Pons (tissue), 1 donor: Measurements from ENCODE around the gene SSU72.
"Not testable (repeated sequence)": the region's sequence is repeated elsewhere in the genome, so short reads cannot be mapped to it uniquely, and the experiment has no call there.

Experiments used
- DNase-seq: peaks from one replicate; pipeline ENCODE4 v3.0.0-alpha.2; 2016; ENCODE audit warnings: low spot score

The SSU72 gene

GRCh38 chr1:1540818-1541628 lies 33.6 kb downstream of the SSU72 start:
- DNase-seq: no peak

DNA sequence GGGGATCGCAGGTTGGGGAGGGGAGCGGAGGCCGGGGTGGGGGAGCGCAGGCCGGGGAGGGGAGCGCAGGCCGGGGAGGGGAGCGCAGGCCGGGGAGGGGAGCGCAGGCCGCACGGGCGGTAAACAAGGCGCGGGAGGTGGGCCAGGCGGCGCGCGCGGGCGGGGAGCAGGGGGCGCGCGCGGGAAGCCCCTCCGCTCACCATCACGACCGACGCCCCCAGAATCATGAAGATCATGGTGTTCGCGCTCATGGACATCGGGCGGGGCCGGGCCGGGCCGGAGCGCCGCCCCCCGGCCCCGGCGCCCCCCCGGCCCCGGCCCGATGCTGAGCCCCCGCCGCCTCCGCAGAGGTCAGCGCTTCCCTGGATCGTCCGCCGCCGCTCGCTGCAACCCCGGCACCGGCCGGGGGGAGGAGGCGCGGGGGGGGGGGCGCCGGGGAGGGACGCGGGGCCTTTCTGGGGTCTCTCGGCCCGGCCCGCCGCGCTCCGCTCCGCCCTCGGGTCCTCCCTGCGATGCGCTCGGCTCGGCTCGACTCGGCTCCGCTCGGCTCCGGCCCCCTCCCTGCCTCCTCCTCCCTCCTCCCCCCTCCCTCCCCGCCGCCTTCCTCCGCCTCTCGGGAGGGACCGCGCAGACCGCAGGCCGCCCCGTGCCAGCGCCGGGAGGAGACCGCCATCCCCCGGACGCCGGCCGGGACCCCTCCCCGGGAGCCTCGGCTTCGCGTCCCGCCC lies 34.4 kb downstream of the SSU72 start, which contains the start of gene TMEM240:
Gene TMEM240, minus strand, starts transcription at position 535 of the 728 bp plus-strand sequence. Its CDS starts 278 bp downstream, at position 257.
- no peak for DNase-seq

DNA sequence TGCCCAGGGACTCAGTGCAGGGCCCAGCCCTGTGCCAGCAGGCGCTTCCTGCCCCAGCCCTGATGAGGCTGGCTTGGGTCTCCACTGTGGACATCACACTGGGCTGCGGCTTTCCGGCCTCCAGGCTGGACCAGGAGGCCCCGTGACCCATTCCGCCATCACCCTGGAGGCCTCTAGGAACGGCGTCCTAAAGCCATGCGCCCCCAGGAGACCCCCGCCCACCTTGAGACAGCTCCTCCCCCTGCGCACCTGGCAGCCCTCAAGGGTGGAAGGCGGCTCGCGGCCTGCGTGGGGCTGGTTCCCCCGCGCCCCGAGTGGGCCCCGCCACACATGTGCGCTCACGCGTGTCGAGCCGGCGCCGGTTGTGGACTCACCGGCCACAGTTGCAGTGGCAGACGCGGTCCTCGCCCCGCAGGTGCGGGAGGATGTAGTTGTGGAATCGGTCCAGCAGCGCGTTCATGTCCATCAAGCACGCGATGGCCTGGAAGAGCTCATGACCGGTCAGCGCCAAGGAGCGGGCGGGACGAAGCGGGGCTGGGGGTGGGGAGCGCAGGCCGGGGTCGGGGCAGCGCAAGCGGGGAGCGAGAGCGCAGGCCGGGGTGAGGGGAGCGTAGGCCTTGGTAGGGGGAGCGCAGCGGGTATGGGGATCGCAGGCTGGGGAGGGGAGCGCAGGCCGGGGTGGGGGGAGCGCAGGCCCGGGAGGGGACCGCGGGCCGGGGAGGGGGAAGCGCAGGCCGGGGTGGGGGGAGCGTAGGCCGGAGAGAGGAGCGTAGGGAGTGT lies 35.2 kb downstream of the SSU72 start:
- DNase-seq: no peak

DNA sequence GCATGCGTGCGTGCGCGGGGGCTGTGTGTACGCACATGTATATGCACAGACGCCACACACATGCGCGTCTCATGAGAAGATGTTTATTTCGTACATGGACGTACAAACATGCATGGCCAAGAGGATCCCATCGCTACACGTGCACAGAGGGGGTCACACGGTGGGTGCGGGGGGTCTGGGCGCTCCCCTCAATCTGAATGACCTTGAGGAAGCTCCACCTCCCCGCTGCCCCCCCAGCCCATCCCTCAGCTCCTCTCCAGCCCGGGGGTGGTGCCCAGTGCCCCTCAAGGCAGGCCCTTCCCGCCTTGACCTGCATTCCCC lies 35.7 kb downstream of the SSU72 start:
- no peak for DNase-seq

GRCh38 chr1:1538334-1538733 lies 36.3 kb downstream of the SSU72 start:
- no peak for DNase-seq

DNA sequence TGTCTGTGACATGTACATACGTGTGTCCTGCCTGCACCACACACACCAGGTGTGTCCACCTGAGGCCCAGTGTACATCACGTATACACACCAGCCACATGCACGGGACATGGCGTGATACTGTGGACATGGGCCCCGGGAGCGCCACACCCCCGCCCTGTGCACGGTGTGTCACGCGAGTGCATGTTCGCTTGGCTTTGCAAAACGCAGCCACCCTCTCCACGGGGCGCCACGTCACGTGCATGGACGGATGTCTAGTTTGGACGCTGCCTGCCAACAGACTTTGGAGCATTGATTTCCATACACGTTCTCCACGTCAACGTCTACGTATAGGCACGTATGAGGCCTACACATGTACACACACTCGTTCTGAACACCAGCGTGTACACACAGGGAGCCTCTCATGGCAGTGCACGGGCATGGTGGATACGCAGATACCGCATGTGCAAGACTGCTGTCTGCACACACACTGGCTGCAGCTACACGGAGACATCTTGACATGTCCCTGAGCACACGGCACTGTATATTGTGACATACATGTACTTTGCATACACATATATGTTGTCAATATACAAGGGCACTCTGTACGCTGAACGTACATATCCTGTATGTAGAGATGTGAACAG lies 36.9 kb downstream of the SSU72 start:
- DNase-seq: no peak

DNA sequence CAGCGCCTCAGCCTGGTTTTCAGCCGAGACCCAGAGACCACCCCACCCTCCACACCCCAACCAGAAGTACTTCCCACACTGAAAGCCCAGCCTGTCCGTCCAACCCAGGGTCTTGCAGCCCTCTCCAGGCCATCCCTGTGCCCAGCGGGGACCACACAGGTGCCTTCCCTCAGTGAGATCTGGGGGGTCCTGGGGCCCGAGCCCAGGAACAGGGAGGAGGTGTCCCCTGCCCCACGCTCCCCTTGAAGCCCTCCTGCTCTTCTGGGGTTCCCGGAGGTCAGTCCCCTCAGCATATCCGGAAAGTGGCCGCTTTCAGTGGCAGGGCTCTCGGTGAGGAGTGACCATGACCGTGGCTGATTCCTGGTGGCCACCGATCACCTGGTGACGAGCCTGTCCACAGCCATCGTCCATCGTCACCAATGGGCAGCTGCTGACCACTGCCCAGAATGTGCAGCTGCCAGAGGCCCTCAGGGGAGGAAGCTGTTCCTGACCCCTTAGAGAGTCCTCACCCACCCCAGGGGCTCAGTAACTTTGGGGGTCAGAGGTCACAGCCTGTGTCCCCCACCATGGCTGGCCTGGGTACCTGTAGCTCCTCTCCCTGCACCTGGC lies 37.6 kb downstream of the SSU72 start:
- DNase-seq: no peak

DNA sequence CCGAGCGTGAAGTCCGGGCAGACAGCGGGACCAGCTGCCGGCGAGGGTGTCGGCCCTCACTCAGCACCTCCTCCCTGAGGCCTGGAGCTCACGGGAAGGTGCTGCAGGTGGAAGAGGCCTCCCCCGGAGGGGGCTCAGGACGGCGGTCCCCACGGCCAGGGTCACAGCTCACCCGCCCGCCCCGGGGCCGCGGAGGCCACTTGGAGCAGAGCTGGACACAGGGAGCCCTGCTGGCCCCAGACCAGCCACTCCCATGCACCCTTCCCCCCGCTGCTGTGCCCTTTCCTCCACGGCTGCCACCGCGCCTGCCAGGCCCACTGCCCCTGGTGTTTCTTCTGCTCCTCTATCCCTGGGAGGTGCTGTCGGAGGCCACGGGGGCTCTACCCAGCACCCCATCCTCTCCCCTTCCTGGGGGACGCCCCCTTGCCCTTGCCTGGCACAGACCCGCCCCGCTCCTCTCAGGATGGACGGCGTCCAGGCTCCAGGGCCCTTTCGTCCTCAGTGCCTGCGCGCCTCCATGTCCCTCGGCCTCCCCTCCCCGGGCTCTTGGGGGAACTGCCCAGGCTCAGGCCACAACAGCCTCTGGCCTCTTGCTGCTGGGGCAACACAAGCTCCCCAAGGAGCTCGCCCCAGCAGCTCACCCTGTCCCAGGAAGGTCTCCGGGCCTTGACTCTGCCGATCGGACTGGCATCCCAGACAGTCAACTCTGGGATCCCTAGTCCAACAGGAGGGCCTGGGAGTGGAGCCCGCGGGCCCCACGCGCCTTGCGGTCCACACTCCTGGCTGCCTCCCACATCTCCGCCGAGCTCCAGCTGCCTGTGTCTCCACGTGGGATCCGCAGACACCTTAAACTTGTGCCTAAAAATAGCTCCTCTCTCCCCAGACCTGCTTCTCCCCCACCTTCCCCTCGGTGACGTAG lies 38.4 kb downstream of the SSU72 start:
- no peak for DNase-seq

DNA sequence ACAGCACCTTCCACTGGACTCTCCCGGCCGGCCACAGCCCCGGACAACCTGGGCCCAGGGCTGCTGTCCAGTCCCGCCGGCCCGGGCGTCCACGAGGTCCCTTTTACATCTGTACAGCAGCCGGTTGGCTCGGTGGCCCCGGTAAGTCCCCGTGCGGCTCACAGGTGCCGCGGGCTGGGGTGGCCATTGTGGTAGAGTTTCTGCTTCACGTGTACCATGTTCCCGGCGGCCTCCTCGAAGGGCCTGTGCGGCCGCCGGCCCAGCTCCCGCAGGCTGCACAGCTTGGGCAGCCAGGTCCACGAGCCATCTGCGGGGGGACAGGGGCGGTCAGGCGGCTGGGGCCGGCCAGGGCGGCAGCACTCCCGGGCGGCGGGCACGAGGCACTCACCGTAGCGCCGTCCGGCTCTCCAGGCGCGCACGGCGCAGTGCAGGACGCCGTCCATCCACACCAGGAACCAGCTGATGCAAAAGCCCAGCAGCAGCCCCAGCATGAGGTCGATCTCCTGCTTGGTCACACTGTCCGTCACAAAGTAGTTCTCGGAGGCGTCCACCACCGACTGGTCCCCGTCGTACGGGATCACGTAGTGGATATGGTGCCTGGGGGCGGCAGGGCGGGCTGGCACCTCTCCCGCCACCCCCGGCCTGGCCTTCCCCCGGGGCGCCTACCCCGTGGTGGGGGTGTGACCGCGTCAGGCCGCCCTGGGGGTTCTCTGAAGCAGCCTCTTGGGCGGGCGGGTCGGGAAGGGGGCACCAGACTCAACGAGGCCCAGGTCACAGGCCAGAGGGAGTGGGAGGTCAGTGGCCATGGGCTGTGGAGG lies 39.3 kb downstream of the SSU72 start:
- DNase-seq: no peak

- DNase-seq: no peak
Observed at GRCh38 chr1:1534401-1535154, 40.1 kb downstream of the SSU72 start.

- DNase-seq: not testable (repeated sequence)
Observed at GRCh38 chr1:1533894-1534291, 40.8 kb downstream of the SSU72 start.

DNA sequence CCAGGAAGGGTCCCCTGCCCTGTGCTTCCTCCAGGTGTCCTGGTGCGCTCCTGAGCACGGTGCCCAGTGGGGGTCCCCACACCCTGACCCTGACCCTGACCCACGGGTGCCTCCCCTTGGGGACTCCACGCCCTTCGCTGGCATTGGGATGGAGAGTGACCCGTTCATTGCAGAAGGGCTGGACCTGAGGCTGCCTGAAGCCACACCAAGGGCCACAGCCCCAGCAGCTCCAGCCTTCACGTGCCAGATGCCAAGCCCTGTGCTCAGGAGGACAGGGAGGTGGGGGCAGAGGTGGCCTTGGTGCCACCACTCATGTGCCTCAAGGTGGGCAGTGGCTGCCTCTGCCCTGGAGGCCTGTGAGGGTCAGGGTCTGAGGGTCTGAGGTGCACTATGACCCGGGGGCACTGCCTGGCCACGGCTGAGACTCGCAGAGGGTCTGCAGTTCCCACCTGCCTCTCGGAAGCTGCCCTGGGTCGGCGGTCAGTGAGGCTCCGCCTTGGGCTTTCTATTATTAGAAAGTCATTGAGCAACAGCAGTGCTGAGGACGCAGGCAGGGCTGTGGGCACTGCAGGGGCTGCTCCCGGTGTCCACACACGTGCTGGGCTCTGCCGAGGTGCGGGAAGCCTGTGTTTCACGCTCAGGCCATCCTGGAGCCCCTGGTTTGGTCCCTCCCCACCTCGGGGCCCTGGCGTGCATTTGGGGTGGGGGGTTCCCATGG lies 41.3 kb downstream of the SSU72 start:
- DNase-seq: not testable (repeated sequence)

- DNase-seq: no peak
Observed at GRCh38 chr1:1531947-1532346, 42.7 kb downstream of the SSU72 start.

- DNase-seq: no peak
Observed at GRCh38 chr1:1529936-1530335, 44.7 kb downstream of the SSU72 start.

DNA sequence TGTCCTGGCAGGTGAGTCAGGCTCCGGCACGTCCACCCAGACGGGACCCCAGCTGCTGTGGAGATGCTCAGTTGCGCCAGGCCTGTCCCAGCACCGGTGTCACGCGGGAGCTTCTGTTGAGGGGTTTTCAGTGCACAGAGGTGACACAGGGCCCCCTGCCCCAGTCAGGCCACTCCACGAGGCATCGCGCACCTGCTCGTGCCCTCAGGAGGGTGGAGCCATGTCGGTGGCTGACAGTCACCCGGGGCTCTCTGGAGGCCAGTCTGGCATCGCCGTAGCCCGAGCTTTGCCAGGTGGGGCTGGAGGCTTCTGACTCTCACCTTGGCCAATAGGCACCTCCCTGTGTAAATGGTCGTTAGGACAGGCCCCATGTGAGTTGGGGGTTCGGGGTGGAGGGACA lies 45.3 kb downstream of the SSU72 start:
- DNase-seq: no peak

DNA sequence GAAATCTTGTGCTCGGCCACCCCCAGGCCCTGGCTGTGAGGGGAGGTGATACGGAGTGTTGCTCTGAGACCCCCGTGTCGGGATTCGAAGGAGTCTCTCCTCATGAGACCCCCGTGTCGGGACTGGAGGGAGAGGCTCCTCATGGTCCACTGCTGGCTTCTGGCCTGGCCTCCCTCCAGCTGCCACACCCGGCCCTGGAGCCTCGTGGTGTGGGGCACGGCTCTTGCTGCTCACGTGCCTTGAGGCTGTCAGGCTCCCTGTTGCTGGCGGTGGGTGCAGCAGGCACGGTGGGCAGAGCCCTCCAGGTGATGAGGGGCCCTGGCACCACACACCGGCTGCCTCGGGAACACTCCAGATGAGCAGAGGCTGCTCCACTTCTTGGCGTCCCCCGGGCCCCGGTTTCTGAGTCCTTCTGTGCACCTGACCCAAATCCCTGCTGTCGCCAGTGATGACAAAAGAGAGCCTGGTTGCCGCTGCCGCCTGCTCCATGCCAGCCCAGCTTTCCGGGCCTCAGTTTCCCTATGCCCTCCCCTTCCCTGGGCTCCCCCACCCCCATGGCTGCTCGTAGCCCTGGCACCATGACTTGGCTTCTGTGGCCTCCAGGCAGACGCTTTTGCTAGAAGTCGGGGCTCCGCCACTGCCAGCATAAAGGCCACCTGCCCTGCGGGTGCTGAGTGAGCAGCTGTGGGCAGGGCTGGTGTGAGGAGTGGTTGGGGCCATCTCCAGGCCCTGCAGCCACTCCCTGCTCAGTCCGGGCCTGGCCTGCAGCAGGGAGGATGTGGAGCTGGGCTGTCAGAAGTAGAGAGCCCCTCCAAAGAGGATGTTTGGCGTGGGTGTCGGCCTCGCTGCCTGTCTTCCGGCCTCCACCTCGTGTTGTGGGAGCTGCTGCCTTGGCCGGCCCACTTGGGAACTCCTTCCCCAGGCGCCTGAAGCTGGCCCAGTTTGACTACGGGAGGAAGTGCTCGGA lies 46.1 kb downstream of the SSU72 start:
- DNase-seq: no peak
